HCEC 1CT (cell line): ENCODE results near the gene DPYSL4.

Source experiments
- DNase-seq: peaks from one replicate; pipeline ENCODE4 v3.0.0-alpha.2; 2017

DPYSL4 gene

GRCh38 chr10:132186488-132187429, at the start of gene DPYSL4:
TSS of gene DPYSL4 (plus strand) at chr10:132186948. CDS start at chr10:132187064, 116 bp downstream.
- DNase-seq: no peak

GRCh38 chr10:132137111-132138072, 49.4 kb upstream of the DPYSL4 start:
- no peak for DNase-seq

DNA sequence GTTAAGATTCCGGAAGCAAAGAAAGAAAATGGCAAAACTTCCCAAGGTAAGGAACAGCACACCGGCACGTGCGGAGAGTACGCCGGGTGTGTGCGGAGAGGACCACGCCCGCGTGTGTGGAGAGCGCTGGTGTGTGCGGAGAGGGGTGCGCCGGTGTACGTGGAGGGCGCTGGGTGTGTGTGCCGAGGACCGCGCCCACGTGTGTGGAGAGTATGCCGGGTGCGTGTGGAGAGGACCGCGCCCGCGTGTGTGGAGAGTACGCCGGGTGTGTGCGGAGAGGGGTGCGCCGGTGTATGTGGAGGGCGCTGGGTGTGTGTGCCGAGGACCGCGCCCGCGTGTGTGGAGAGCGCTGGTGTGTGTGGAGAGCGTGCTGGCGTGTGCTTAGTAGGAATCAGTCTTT, 48.6 kb upstream of the DPYSL4 start:
- no peak for DNase-seq

DNA sequence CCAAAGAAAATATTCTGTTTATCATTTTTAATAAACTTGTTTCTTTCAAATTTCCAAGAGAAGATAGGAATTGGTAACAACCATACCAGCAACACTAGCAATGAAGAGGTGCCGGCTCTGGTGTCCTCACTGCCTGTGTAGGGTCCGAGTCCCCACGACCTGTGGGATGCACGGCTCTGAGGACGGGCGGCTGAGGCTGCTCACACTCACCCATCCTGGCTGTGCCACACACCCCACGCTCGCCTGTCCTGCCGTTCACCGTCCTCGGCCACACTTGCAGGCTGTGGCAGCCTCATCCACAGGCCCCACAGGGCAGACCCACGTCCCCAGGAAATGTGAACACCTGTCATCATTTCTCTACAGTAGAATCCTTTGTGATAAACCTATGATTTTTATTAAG, 48.2 kb upstream of the DPYSL4 start:
- DNase-seq: no peak

GRCh38 chr10:132139526-132139925, 47.2 kb upstream of the DPYSL4 start:
- DNase-seq: no peak

DNA sequence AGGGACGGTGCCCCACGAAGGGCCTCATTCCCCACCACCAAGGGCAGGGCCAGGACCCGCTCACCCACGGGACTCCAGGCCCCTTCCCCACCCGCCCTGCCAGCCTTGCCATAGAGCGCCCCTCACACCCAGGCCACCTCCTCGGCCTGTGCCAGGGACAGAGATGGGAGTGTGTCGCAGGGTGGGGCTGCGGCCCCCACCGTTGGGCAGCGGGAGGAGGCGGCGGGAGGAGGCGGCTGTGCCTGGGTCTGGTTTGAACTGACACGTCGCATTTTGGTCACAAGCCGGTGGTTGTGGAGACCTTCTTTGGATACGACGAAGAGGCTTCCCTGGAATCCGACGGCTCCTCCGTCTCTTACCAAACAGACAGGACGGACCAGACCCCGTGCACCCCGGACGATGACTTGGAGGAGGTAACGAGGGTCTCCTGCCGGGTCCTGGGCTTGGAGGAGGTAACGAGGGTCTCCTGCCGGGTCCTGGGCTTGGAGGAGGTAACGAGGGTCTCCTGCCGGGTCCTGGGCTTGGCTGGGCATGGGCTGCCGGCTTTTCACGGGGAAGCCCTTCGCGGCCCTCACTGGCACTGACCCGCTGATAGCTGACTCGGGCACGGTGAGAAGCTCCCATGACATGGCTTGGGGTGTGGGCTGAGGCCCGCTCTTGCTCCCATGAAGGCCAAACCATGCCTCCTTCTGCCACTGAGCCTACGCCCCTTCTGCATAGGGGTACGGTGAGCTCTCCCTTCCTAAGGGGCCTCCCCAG, 46.4 kb upstream of the DPYSL4 start:
- no peak for DNase-seq

GRCh38 chr10:132141076-132141475, 45.7 kb upstream of the DPYSL4 start:
- no peak for DNase-seq

DNA sequence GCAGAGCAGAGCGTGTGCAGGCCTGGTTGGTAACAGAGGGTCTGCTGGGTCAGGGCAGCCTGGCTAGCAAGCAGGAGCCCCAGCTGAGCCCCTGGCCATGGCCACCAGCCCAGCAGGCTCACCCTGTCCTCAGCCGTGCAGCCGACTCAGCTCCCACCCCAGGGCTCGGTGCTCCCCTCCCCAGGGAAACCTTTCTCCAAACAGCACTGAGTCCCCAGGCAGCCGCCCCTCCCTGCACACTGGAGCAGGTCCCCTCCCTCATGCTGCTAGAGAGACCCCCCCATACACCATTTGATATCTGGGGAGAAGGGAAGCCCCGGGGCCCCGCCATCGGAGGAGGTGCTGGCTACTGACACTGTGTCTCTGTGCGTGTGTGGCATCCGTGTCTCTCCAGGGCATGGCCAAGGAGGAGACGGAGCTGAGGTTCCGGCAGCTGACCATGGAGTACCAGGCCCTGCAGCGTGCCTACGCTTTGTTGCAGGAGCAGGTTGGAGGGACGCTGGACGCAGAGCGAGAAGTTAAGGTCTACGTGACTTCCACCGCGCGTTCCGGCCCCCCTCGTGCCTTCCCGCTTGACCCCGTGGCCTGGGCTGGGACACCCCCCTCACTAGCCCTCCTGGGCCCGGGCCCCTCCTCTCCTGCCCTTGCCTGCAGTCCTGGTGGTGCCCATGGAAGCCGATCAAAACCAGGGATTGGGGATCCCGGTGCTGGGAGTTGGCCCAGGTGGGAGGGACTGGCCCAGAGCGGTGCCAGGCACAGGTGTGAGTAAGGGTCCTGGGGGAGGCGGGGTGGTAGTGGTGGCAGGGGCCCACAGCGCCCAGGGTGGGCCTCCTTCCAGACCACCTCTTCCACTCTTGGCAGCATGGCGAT, 45.0 kb upstream of the DPYSL4 start:
- DNase-seq: no peak

DNA sequence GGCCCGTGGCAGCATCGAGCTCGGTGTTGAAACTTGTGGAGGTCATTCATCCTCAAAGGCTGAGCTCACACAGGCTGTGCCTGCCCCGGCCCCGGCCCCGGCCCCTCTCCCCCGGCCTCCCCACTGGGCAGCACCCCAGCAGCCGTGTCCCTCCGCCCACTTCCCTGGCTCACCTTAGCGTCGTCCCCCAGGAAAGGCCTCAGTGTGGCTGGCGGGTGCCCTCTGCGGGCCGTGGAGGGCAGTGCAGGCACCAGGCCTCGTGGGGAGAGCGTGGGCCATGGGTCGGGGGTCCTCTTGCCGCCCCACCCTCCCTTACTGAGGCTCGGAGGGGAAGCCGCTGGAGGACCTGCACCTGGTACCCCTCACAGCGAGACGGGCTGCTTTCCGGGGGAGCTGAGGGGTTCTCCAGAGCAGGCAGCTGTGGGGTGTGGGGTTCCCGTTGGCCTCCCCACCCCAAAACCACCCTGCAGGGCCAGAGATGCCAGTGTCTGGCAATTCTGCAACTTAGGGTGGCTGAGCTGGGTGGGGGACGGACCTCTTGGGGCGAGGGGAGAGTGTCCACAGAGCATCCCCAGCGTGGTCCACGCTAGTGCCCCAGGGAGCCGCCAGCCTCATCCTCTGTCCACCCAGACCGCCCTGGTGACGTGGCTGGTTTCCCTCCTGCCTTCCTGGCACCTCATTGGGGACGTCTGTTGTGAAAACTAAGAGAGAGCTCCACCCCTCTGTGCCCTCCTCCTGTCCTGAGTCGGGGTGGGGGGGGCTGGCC, 44.2 kb upstream of the DPYSL4 start:
- DNase-seq: no peak

DNA sequence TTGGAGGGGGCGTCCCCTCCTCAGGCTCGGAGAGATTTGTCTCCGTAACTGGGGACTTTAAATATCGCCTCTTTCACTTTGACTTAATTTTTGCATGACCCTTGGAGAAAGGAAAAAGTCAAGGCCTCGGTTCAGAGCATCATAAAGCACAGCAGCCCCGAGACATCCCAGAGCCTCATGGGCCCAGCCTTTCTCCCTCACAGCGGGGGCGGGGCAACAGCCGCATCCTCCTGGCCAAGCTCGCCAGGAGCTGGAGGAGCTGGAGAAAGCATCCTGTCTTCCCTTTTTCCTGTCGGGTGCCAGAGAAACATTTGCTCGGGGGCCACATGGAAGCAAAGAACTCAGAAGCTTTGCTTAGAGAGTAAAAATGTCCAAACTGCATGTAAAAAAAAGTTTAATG, 43.6 kb upstream of the DPYSL4 start:
- DNase-seq: no peak

DNA sequence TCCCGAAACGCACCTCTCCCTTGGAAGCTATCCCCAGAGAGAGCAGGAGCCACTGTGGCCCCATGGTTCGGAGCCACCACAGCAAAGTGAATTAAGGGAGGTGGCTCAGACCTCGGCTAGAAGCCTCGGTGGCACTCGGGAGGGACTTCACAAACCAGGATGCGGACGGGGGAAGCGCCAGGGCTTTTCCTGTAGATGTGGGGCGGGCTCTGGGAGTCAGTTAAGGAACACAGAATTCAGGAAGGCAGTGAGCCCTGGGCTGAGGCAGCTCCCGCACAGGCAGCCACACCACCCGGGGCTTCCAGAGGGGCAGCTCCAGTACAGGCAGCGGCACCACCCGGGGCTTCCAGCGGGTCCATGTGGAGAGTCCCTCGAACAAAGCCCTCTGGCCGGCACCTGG, 42.7 kb upstream of the DPYSL4 start:
- no peak for DNase-seq

- DNase-seq: no peak
Observed at GRCh38 chr10:132145002-132145401, 41.7 kb upstream of the DPYSL4 start.

- DNase-seq: no peak
Observed at GRCh38 chr10:132145521-132146185, 41.1 kb upstream of the DPYSL4 start.

GRCh38 chr10:132146271-132146671, 40.5 kb upstream of the DPYSL4 start:
- DNase-seq: no peak

GRCh38 chr10:132146941-132147915, 39.5 kb upstream of the DPYSL4 start:
- no peak for DNase-seq

- DNase-seq: no peak
Observed at GRCh38 chr10:132148261-132149251, 38.2 kb upstream of the DPYSL4 start.

DNA sequence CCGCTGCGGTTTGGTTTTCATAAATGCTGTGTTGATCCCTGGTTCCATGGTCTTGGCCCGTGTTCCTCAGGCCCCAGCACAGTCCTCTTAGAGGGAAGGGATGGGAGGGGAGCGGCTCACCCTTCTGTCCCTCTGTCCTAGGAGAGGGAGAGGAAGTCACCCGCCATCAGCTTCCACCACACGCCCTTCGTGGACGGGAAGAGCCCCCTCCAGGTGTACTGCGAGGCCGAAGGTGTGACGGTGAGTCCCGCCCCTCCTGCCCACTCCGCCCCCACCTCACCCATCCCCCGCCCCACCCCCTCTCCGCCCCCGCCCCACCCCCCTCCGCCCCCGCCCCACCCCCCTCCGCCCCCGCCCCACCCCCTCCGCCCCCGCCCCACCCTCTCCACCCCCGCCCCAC, 37.5 kb upstream of the DPYSL4 start:
- DNase-seq: no peak

DNA sequence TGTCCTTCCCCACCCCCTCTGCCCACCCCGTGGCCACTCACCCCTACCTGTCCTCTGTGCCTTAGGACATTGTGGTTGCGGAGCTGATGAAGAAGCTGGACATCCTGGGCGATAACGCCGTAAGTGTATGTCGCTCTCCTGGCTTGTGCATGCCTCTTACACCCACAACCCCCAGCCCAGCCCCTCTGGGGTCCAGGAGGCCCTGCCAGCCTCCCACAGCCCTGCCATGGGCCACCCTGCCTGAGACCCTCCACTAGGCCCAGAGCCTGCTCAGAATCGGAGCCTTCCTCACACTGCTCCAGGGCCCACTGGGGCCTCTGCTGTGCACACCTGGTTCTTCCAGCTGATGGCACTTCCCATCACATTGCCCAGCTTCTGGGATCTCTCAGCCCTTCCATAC, 36.8 kb upstream of the DPYSL4 start:
- no peak for DNase-seq
